Psoas muscle (tissue), 8 donors: Measurements from ENCODE around the gene PRSS50. TPM values are rescaled to one million over a fixed set of nuclear protein-coding genes. Genes with fewer than 3 reads are reported as not detected.

Experiments used
- ATAC-seq, 4 donors: fragments of 200-7000 bp; cut with Tn5 transposase; one replicate each; pipeline ENCODE4 v1.9.1; 2020; ENCODE audit warnings: moderate library complexity in 3 of 4, mild to moderate bottlenecking in 2 of 4
- DNase-seq, 2 donors: peaks; one replicate each; pipeline ENCODE4 v3.0.0-alpha.2; 2020
- H3K27ac ChIP-seq: fragments of 200-600 bp; one replicate; pipeline ENCODE4 v1.8.0; 2022
- H3K27me3 ChIP-seq, 3 donors: fragments of 200-600 bp in 1 of 3; one replicate each; pipeline versions ENCODE4 v1.6.1 to v1.8.0; 2013 to 2022; ENCODE audit warnings: low read length in 2 of 3, mild to moderate bottlenecking in 2 of 3, moderate library complexity in 1 of 3; ENCODE audit not compliant: insufficient read depth in 3 of 3
- H3K36me3 ChIP-seq, 2 donors: fragments of 200-600 bp in 1 of 2; one replicate each; pipeline versions ENCODE4 v1.6.1 to v1.8.0; 2013 to 2022; ENCODE audit warnings: low read depth in 1 of 2, mild to moderate bottlenecking in 1 of 2, moderate library complexity in 1 of 2; ENCODE audit not compliant: insufficient read depth in 1 of 2
- H3K4me1 ChIP-seq: fragments of 200-600 bp; one replicate; pipeline ENCODE4 v1.8.0; 2022
- H3K4me3 ChIP-seq: fragments of 200-600 bp; one replicate; pipeline ENCODE4 v1.8.0; 2022; ENCODE audit warnings: mild to moderate bottlenecking
- H3K9me3 ChIP-seq: fragments of 200-600 bp; one replicate; pipeline ENCODE4 v1.8.0; 2022
- CTCF ChIP-seq: fragments of 200-600 bp; IDR thresholded peaks from one replicate; pipeline ENCODE4 v1.8.0; 2022; ENCODE audit warnings: antibody characterized with exemption
- WGBS, 3 donors: extraction: QIAGEN DNeasy Blood & Tissue Kit; methylation state at CpG; one replicate each; pipeline versions ENCODE4 v1.1.6 to v1.1.7; 2013; 5-methylcytosine and 5-hydroxymethylcytosine counted together
- intact Hi-C, 2 donors: fragments of 100-400 bp; cut with DNase I; formaldehyde crosslinking; loops; one replicate each; pipeline versions ENCODE4 v1.11.0 to v1.14.2; 2022
- polyA plus RNA-seq, 3 donors: library from polyadenylated mRNA; stranded (reverse); fragments of 200-250 nt; gene quantifications; one replicate each; pipeline ENCODE4 v1.2.3, GENCODE V29; 2013
- total RNA-seq, 4 donors: library from RNA; stranded (reverse); fragmentation: NEBNext Ultra II Directional in 2 of 4; extraction: Animal tissue kit (Norgen Biotek cat#: 25700) in 2 of 4; gene quantifications; one replicate each; pipeline versions ENCODE4 v1.2.1 to v1.2.4, GENCODE V29; 2021 to 2023
- donor health status: healthy with polysubstance abuse.
- donor health status: DM: no; HTN: no; CAD: no; lungs with moderate emphysema.
- donor health status: Bipolar disorder and iron deficiency.
- donor health status: healthy.
- donor health status: DM: yes; HTN: yes; CAD: no.
- donor health status: DM: no; HTN: no; CAD: no.
- donor health status: DM: no; HTN: no; CAD: no.
- donor health status: DM: yes; HTN: yes; CAD: no.

PRSS50 gene
- total and polyA plus RNA-seq, 7 donors = 0.01 to 0.34 (median 0.14) TPM; not detected in 1

DNA sequence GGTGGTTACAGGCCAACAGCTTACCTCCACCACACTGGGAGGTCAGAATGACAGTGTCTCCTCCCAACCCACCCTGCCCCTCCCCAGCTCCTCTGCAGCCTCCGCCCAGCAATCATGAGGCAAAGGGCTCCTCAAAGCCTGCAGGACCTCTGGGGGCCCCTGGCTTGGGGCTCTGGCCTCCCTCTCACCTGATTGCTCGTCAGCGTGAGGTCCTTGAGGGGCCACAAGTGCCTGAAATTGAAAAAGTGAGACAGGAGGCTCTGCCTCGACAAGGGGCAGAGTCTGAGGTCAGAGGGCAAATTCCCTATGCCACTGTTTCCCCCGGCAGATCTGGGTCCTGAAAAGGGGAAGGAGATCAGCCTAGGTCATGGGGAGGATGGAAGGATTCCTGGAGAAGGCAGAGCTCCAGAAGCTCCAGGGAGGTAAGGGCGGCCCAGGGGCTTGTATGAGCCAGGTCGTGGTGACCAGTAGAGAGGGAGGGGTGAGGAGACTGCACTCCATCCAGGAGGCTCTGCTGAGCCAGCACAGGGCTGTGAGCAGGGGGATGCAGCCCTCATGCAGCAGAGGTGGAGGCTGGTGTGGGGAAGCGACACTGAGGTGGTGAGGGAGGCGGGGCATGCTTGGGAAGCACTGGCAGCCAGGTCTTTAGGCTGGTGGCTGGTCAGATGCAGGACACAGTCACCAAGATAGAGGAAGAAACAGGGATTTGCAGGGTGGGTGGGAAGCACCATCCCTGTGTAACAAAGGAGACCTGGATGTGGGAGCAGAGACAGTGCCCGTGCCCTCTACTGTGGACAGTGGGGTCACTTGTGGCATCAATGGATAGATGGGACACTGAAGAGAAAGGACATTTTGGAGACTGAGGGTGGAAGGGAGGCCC is 44.3 kb downstream of the PRSS50 start:
- DNase-seq = peak in 1 of 2 donors; percentile 31
- Histone ChIP-seq H3K4me1 (peaks cover 4% of the 10 kb centered on the region), H3K36me3 (peaks cover 0 to 63% of the 10 kb centered on the region in 2 donors), H3K9me3 (no peaks in the 10 kb centered on the region), H3K27ac (no peak overlapping the region), H3K27me3 (no peaks in the 10 kb centered on the region), H3K4me3 (no peak overlapping the region)
- no peak for ATAC-seq
- intact Hi-C loops = no loop called here
- WGBS, 3 donors = 93 to 94% (median 94%) methylated on average over 9 to 10 of the region's 10 CpGs
- TF ChIP-seq CTCF = no peak

DNA sequence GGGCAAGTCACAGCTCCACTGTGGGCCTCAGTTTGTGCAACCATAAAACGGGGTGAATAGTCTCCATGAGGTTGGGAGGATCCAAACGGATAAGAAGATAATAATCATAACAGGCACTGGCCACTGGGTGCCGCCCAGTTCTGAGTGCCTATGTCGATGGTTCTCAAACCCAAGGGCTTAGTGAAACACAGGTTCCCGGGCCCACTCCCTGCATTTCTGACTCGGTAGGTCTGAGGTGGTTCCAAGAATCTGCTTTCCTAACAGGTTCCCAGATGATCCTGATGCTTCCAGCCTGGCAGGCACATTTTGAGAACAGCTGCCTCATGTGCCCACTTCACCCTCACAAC is 45.3 kb downstream of the PRSS50 start:
- peaks cover 0 to 63% of the 10 kb centered on the region in 2 donors for H3K36me3 ChIP-seq
- no peak for TF ChIP-seq CTCF
- H3K4me1 ChIP-seq = no peaks in the 10 kb centered on the region
- WGBS, 3 donors = 88 to 89% (median 89%) methylated on average over 6 of the region's 6 CpGs
- H3K27me3 ChIP-seq = no peaks in the 10 kb centered on the region
- H3K9me3 ChIP-seq = no peaks in the 10 kb centered on the region
- DNase-seq (peak in 1 of 2 donors; percentile 35), ATAC-seq (no peak)
- no peak overlapping the region for H3K27ac ChIP-seq
- H3K4me3 ChIP-seq = no peak overlapping the region
- intact Hi-C loops = no loop called here

DNA sequence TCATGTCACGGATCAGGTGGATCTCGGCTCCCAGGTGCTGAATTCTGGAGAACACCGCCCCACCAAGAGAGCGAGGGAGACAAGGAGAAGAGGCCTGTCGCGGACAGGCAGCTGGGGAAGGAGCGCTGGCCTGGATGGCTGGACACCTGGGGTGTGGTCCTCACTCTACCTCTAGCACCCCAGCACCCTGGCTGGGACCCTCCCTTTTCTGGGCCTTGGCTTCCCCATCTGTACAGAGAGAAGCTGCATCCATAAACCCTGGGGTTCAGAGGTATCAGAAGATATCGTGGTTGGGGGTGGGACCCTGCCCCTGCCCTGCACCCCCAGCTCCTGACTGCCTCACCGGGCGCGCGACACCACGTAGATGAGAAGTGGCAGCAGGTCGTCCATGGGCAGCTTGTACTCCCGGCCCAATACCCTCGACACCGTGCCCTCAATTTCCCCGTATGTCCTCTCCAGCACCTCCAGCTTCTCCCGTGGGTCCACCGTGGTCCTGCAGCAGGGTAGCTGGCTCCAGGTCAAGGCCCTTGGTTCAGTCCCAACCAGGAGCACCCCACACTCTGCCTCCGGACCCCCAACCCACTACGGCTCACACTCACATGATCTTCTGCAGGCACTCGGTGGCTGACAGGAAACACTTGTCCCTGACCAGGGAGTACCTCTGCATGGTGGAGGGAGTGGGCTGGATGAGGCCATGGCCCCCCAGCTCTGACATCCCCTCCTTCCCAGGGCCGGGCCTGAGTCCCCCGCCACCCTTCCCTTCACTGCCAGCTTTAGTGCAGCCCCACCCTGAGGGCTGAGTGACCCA is 45.9 kb downstream of the PRSS50 start:
- Histone ChIP-seq H3K4me1 (no peaks in the 10 kb centered on the region), H3K27me3 (no peaks in the 10 kb centered on the region), H3K4me3 (no peak overlapping the region), H3K36me3 (peaks cover 0 to 63% of the 10 kb centered on the region in 2 donors), H3K9me3 (no peaks in the 10 kb centered on the region), H3K27ac (no peak overlapping the region)
- ATAC-seq = no peak
- intact Hi-C loops = no loop called here
- DNase-seq = peak in 1 of 2 donors; percentile 38
- 93 to 96% (median 96%) methylated on average over 24 to 25 of the region's 25 CpGs for WGBS, 3 donors
- TF ChIP-seq CTCF = no peak

GRCh38 chr3:46670891-46671427 is 46.7 kb downstream of the PRSS50 start:
- intact Hi-C loops = no loop called here
- no peak for ATAC-seq
- peak in 1 of 2 donors; percentile 20 for DNase-seq

More at GRCh38 chr3:46670891-46671427, 46.7 kb downstream of the PRSS50 start:
- no peak overlapping the region for H3K4me3 ChIP-seq
- H3K4me1 ChIP-seq = no peaks in the 10 kb centered on the region
- H3K27me3 ChIP-seq = no peaks in the 10 kb centered on the region
- no peak for TF ChIP-seq CTCF
- no peak overlapping the region for H3K27ac ChIP-seq
- H3K9me3 ChIP-seq = no peaks in the 10 kb centered on the region
- WGBS, 3 donors = 98 to 100% (median 100%) methylated on average over 4 of the region's 4 CpGs
- H3K36me3 ChIP-seq = peaks cover 0 to 56% of the 10 kb centered on the region in 2 donors
